Measurements from ENCODE around the gene DDX50.

- TF ChIP-seq CTCF (conservative IDR thresholded peaks at IDR 0.05), result no peak
- TF ChIP-seq EZH2 (IDR thresholded peaks at IDR 0.05; ENCODE audit: low read depth), result no peak
Observed at GRCh38 chr10:68992636-68993440, 91.7 kb downstream of the DDX50 start.
